Right kidney (tissue), 1 donor: ENCODE results near the gene DNMBP.
"Not testable (repeated sequence)": the region's sequence is repeated elsewhere in the genome, so short reads cannot be mapped to it uniquely, and the experiment has no call there.

ENCODE experiments used
- DNase-seq: peaks from one replicate; pipeline ENCODE4 v3.0.0-alpha.2; 2016

Gene DNMBP

DNA sequence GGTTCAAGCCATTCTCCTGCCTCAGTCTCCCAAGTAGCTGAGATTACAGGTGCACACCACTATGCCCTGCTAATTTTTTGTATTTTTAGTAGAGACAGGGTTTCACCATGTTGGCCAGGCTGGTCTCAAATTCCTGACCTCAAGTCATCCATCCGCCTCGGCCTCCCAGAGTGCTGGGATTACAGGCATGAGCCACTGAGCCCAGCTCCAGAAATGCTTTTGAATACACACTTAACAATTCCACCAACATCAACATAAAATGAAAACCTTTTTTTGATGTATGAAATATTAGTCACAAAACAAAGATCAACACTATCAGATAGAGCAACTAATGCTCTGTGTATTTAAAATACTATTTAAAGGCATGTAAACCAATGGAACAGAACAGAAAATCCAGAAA lies 63.7 kb downstream of the DNMBP start:
- DNase-seq = not testable (repeated sequence)

DNA sequence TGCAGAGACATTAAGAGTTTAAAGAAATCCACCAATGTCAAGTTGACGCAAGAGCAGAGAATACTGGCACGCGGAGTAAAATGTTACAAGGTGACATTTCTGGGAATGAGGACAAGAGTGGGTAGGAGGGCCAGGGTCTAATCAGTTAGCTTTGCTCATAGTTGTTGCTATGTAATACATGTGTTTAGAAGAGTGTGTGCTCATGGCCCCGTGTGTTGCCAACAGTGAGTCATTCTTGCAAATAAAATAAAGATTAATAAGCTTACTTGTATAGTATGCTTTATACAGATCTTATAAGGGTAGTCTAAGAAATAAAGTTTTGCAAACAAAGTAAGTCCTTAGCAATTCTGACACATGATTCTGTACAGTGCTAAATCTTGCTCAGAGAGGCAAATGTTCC lies 64.5 kb downstream of the DNMBP start:
- DNase-seq = no peak

DNA sequence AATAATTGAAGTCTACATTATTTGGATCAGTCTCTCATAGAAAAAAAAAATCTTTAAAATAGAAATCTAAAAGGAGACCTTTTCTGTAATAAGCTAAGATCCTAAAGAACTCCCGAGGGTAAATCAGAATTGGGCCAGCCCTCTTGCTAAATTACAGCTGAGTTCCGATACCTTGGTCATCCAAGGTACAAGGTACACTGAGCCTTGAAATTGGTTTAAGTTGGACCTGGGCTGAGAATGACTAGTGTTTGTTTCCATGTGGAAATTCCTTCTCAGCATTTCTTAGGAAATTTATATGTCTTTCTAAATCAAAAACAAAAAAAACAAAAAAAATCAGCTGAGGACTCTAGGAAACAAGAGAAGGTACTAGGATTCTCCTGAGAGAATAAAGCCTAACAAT lies 64.9 kb downstream of the DNMBP start:
- DNase-seq = no peak

DNA sequence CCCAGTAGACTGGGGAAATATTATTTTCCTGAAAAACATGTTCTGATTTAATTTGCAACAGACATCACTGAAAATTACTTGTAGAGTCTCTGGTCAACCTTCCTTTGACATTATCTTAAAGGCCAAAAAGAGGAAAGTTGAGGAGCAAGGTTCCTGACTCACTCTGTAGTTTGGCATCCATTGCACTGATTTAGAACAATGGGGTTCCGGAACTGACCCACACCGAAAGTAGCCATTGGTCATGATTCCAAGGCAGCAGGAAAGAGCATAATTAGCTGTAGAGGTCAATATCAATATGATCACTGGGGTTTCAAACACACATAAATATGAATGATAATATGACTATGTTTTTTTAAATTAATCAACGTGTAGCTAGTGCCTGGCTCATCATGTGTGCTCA lies 65.8 kb downstream of the DNMBP start:
- DNase-seq = no peak

DNA sequence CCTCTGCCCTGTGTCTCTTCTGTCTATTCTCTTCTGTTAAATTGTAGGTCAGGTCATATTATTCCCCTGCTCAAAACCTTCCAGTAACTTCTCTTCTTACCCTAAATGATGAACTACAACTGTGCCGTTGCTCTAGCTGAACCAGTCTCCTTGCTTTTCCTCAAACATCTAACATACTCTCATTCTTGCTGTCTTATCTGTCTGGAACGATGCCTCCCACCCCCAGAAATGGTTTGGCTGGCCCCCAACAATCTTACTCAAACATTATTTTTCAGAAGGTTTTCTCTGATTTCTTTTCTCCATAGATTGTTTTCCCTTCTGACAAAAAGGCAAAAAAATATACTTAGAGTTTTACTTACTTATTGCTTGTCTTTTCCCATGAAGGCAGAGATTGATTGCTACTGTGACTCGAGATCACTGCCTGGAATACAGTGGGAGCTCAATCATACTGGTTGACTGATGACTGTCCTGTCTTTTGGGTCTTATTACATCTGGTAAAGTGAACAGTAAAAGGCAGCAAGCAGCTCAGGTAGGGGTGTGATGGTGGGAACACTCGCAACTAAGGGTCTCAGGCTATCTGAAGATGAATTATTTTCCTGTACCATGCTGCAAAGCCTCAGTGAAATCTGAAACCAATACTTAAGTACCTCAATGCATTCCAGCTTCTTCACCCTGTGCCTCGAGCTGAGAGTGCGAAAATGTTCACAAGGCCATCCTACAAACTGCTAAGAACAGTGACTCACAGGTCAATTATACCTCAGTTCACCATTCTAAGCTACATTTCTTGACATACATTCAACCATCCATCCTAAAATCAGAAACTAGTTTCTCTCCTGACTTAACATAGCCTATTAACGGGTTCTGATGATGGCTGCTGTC lies 67.6 kb downstream of the DNMBP start:
- no peak for DNase-seq

DNA sequence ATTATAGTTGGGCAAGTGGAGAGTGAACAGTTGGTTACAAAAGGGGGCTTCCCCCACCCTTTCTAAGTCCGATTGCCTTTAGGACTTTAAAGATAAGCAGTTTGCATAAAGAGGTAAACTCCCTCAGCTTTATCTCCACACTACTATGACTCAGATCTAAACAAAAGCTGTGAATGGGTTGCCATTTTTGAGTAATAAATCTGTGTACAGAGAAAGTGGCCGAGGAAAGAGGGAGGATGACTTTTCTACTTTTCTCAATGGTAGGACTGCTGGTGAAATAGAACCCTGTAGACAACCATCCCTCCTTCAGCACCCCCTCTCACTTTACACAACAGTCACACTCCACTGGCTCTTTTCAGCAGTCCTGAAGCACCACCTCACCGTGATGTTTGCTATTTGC lies 71.2 kb downstream of the DNMBP start:
- DNase-seq = no peak

DNA sequence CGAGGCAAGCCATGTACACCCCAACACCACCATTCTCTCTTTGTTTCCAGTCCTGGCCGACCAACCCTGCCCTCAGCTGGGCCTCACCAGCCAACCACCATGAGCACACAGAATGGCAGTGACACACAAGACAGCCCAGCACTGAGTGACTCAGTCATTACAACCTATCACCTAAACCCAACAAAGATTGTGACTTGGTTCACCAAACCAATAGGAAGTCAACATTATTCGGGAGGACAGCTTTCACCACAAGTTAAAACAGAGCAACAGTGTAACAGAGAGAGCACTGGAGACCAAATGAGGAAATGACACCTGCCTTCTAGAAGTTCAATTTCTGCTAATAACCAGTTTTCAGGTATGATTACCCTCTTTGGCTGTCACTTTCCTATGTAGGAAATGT lies 72.1 kb downstream of the DNMBP start:
- DNase-seq = no peak

DNA sequence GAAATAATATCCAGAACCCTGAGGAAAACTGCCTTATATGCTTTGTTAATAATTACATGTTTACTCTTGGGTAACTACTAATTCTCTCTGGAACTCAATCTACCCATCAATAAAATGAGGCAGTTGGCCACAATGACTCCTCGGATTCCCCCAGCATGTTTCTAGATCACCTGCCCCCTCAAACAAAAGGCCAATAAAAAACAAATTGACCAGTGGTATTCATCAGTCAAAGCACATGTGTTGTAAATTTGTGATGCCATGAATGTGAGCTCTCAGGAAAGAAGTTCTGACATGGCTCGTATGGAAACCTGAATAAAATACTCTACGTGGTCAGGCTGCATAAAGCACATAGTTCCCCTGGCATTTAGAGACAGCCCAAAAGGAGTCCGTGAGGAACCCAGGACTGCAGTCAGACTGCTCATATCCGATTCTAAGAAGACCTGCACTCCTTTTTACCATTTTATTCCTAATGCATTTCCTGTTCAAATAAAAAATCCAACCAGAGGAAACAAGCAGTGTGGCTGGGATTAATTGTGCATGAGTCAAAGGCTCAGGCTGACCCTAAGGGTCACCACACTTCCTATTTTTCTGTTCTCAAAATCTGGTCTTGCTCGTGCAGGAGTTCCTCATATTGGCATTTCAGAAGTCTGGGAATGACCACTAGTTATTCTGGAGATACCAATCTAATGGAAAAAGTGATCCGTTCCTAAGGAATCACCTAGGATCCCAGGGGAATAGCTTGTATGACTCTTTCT lies 77.4 kb downstream of the DNMBP start:
- DNase-seq = not testable (repeated sequence)

DNA sequence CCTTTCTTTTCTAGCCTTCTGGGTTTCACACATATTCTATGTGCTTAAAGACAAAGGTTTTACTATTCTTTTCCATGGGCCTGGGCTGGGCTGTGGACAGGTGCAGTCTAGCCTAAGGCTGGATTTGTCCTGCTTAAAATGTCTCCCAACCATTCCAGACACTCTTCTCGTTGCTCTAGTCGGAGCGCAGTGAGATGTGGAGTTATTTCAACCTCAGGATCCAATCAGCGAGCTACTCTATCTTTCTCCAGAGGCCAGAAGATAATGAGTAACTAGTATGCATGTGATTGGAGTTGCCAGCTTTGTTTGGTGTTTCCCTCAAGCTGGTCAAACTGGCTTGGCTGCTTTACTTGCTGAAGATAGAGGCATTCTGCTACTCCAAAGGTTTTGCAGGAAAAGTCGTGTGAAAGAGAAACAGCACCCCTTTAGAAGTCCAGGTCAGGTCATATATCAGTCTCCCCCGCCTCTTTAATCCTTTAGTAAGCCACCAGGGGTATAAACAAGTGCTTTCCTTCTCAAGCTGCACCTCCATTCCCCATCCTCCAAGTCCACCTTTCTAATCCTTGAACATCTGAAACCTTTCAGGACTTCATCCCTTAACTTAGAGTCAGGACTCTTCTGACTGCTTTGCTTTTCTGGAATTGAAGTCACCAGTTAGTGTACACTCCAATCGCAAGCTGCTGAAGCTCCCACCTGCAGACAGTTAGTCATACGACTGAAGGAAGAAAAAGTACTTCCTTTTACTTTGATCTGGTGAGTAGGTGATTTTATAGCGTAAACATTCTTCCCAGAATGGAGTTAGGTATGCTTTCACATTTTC lies 78.8 kb downstream of the DNMBP start:
- DNase-seq = peak; percentile 54

DNA sequence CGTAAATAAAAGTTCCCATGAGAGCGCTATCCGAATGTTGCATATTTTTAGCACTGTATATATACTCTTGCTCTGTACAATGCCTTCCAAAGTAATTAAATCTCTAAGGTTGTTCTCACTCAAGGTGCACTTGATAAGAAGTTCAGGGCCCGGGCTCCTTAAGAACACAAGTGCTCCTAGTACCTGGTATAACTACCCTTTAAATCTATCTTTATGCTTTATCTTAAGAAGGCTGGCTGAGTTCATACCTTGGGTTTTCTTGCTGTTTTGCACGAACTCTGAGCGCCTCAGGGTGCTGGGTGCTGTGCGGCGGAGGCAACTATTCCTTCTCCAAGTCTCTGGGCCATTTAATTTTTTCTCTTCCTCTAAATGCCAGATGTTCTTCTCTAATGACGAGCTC lies 80.4 kb downstream of the DNMBP start:
- DNase-seq = no peak

DNA sequence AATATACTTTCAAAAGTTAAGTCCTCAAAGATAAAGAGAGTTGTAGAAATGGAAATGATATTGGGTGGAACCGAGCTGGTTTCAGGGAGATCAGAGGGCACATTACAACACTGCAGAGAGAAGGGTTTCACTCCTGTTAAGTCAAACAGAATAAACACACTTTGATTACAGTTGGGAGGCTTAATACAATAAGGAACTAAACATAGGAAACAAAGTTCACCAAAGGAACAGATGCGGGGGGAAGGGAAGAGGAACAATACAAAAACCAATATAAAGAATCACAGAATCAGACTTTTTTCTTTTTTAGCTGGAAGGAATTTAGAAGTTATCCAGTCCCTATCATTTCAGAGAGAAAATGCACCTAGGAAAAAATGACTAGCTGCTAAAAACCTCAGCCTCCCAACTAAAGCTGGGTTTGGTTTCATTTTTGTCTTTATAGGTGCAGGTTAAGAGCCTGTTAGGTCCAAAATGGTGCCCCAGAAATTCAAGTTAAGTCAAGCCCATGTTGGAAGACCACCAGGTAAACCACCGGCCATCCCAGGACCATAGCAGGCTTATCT lies 81.9 kb downstream of the DNMBP start:
- no peak for DNase-seq

DNA sequence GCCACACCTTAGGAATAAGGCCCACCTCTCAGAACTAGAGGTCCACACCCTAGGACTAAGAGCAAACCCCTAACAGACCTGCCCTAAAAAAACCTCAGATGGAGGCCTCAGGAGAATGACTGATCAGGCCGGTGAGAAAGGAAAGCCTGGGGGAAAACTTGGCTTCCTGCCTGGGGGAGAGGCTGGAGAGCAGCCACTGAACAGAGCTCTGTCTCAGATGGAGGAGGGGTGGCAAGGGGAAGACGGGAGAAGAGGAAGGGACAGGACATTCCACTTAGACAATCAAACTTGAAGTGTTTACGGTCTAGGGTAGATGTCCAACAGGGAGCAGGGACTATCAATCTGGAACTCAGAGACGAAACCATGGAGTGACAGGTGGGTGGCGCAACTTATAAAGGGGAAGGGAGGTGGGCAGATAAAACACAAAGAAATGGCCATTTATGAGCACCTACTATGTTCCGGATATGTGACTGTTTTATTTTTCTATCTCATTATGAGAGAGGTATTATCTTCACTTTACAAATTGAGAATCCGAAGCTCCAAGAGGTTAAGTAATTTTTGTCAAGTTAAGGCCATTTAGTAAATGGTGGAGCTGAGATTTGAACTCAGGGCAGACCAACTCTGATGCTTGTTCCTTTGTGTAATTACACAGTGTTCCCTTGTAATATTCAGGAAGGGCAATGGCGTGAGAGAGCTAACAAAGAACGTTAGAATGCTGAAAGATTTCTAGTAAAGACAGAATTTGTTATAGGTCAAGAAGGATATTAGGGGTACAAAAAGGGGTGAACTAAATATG lies 82.6 kb downstream of the DNMBP start:
- DNase-seq = no peak

DNA sequence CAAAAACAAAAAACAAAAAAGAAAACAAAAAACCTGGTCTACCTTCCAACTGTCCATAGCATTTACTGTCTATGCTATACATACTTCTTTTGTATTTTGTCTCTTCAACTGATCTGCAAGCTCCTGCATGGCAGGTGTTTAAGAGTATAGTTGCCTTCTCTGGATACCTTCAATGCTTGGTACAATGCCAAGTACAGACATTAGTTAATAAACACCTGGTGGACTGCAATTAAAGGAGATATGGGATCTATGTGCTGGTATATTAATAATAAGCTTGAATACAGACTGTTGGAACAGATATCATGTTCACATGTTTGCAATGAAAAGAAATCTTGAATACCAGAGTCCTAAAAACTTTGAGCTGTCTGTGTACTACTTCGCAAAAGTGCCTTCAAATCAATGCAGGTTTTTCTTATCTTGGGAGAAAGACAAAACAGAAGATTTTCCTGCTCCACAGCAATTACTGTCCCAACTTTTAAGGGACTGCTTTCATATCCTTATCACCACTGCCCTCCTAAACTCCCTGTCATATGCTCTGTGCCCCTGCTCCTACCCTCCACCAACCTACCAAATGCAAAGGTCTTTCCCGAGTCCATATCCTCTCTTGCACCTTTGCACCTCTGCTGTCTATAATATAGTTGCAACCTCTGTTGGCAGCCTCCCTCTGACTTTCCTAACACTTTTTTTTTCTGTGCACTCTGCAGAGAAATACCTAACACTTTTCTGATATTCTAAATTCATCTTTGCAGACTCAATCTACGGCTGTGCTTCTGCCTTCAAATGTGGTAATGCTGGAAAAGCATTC lies 85.1 kb downstream of the DNMBP start:
- no peak for DNase-seq

DNA sequence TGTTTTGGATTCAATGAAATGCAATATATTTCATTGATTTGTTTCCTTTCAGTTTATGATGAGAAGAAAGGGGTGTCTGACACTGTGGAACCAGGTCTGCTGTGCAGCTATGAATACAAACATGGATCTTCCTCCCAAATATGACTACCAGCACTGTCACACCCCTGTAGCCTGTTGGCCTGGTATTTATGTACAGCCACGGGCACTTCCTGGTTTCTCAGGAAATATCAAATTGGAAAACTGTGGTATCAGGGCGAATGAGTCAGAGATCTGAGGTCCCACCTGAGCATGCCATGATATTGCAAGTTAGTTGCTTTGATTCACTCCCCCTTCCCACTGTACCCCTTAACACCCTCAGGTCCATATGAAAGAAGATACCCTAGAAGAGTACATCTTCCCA lies 87.8 kb downstream of the DNMBP start:
- no peak for DNase-seq

DNA sequence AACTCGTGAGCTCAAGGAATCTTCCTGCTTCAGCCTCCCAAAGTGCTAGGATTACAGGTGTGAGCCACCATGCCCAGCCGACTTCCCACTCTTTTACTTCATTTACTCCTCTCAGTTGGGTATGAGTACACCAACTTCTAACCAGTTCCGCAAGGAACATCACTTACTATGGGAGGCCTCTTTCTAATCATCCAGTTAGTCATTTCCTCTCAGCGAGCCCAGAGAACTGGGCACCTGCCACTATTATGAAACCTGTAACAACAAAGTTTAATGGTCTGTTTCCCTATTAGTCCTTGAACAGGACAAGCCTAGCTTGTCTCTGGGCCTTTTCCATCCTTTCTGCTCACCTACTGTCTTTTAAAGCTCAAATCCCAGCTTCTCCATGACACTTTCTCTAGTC lies 88.8 kb downstream of the DNMBP start:
- DNase-seq = no peak

DNA sequence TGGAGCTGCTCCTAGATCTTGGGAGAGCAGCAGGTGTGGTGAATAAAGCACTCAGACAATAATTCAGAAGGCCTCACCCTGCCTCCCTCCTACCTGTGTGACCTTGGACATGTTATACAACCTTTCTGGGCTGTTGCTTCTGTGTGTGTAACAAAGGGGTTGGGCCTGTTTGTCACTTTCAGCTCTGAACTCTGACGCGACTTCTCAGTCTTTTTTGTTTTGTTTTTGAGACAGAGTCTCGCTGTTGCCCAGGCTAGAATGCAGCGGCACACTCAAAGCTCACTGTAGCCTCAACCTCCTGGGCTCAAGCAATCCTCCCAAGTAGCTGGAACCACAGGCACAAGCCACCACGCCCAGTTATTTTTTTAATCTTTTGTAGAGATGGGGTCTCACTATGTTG lies 89.3 kb downstream of the DNMBP start:
- DNase-seq = no peak

DNA sequence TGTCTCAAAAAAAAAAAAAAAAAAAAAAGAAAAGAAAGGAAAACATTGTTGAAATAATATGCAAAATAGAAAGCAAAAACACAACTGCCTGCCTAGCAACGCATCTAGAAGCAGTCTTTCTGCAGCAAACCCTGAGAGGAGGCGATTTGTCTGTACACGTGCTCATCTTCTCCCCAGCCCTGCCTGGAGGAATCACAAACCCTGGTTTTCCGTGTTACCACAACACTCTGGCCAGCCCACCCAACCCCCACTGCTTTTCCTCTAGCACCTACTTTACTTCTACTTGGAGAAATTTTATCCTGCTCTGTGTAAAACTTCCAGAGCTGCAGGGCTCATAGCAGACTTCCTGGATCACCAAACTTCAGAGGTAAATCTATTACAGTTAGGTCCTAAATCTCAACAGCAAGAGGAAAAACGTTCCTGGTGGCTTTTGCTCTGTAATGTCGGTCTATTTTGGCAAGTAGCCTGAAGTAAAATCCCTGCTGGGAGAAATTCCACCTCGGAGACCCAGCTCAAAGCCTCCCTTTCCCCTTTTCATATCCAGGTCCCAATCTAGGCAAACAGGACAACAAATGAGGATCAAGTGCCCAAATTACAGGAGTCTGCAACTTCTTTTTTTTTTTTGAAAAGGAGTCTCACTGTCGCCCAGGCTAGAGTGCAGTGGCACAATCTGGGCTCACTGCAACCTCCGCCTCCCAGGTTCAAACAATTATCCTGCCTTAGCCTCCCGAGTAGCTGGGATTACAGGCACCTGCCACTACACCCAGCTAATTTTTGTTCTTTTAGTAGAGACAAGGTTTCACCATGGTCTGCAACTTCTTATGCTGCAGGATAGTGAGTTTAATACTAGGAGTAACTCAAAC lies 91.6 kb downstream of the DNMBP start:
- peak; percentile 52 for DNase-seq

DNA sequence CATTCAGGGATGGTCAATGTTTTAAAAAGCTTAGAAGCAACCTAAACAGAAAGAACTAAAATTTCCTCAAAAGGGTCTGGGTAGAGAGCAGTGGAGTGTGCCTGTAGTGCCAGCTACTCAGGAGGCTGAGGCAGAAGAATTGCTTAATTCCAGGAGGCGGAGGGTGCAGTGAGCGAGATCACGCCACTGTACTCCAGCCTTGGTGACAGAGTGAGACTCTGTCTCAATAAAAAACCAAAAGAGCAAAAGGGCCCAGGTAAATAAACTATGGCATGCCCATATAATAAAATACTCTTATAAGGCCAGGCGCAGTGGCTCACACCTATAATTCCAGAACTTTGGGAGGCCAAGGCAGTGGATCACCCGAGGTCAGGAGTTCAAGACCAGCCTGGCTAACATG lies 93.0 kb downstream of the DNMBP start:
- no peak for DNase-seq

DNA sequence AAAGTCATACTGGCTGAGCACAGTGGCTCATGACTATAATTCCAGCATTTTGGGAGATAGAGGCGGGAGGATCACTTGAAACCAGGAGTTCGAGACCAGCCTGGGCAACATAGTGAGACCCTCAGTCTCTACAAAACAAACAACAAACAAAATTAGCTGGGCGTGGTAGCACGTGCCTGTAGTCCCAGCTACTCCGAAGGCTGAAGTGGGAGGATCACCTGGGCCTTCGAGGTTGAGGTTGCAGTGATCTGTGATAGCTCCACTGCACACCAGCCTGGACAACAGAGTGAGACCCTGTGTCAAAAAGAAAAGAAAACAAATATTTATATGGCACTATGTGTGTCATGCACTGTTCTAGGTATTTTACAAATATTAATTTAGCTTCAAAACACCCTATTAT lies 94.3 kb downstream of the DNMBP start:
- DNase-seq = no peak

DNA sequence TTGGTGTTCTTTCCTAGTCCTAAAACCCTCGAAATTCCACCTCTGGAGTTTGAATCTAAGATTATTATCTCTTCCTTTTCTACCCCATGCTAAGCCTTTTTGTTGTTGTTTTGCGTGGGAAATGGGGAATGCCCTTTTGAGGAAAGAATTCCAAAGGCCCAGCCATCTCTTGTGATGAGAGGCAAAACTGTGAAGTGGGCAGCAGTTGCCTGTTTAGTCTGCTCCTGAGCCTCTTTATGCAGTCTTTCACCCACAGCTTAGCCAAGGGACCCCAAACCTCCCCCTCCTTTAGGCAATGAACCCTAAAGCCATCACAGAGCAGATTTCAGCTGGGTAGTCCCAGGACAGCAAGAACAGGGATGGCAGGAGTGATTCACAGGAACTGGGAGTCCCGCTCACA lies 95.5 kb downstream of the DNMBP start:
- no peak for DNase-seq
